HG03571 (cell line): ENCODE data around the gene FIZ1.
"Not testable (repeated sequence)": the region's sequence is repeated elsewhere in the genome, so short reads cannot be mapped to it uniquely, and the experiment has no call there.

Source experiments
- ATAC-seq: cut with Tn5 transposase; IDR thresholded peaks from one replicate; pipeline ENCODE4 v1.9.1; 2021; ENCODE audit not compliant: unreplicated experiment

FIZ1 gene

DNA sequence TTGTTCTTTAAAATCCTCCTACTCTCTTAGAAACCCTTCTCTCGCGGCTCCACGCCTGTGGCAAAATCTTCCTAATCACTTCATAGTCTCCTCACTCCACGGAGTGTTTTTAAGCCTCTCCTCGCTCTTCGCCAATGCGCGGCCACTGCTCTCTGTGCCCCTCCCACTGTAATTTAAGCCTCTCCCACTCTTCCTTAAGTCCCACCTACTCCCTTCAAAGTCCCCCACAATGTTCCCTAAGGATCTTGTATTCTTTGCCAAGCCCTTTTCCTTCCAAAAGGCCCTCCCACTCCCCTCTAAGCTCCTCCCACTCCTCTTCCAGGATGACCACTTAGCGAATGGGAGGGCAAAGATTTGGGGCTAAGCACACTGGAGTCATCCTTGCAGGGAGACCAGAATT lies 1.3 kb downstream of the FIZ1 start:
- no peak for ATAC-seq

DNA sequence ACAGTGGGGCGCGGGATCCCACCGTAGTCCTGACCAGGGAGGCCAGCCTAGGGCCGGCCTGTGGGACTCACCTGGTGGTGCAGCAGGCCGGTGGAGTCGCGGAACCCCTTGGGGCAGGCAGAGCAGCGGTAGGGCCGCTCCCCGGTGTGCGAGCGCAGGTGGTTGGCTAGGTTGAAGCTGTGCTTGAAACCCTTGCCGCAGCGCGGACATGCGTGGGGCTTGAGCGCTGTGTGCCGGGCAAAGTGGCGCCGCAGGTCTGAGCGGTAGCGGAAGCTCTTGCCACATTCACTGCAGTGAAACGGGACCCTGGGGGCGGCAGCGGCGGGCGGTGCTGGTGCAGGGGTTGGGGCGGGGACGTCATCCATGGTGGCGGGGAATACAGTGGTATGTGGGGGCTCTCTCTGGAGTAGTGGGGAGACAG lies 1.8 kb downstream of the FIZ1 start:
- ATAC-seq, result no peak

DNA sequence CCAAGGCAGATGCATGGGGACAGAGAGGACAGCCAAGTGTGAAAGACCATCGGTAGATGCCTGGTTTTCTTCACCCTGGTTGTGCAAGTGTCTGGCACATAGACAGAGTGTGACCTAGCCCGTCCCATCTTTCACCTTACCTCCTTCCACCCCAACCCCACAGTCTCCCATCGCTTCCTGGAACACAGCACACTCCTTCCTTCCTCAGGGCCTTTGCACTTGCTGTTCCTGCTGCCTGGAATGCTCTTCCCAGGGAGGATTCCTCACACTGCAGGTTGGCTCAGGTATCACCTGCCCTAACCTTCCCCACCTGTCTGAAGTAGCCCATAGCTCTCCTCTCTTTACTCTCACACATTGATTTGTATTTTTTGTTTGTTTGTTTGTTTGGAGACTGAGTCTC lies 3.0 kb downstream of the FIZ1 start:
- ATAC-seq, result no peak

DNA sequence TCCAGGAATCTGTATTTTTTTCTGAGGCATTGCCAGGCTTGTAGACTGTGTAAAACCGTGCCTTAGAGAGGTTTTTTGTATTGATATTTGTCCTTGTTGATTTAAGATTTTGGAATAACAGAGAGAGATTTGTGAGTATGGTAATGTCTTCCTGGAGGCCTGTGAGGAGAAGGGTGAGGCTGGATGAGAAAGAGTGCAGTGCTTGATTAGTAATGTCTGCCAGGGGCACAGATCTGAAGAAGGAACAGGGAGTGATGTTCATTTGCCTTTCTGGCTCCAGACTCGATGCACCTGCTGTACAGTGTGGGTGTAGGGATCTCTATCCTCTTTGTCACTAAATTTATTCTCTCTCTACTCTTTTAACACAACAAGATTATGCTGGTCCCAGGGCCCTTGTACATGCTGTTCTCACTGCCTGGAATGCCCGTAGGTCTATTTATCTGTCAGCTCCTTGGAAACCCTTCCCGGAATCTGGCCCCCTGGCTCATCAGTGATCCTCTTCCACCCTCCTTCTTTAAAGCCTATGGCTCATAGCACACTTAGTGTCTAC lies 4.2 kb downstream of the FIZ1 start:
- ATAC-seq, result no peak

DNA sequence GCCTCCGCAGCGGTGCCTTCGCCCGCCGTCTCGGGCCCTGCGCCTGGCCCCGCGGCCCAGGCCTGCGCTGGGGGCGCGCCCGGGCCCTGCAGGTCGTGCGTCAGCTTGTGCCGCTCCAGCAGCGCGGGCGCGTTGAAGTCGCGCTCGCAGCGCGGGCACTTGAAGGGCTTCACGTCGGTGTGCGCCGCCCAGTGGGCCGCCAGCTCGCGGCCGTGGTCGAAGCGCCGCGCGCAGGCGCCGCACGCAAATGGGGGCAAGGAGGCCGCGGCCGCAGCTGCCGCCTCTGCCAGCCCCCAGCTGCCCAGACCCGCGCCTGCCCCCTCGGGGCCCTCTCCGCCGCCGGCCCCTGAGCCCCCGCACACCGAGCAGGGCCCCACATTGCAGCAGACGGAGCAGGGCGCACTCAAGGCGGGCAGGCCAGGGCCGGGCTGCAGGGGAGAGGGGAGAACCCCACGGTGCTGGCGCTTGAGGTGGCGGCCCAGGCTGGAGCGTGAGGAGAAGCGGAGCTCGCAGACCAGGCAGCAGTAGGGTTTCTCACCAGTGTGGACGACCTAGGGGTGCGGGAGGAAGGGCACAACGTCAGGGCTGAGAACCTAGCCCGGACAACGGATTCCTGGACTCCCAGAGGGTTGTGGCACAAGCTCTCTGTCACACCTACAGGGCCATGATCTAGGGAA lies 6.1 kb downstream of the FIZ1 start:
- no peak for ATAC-seq

DNA sequence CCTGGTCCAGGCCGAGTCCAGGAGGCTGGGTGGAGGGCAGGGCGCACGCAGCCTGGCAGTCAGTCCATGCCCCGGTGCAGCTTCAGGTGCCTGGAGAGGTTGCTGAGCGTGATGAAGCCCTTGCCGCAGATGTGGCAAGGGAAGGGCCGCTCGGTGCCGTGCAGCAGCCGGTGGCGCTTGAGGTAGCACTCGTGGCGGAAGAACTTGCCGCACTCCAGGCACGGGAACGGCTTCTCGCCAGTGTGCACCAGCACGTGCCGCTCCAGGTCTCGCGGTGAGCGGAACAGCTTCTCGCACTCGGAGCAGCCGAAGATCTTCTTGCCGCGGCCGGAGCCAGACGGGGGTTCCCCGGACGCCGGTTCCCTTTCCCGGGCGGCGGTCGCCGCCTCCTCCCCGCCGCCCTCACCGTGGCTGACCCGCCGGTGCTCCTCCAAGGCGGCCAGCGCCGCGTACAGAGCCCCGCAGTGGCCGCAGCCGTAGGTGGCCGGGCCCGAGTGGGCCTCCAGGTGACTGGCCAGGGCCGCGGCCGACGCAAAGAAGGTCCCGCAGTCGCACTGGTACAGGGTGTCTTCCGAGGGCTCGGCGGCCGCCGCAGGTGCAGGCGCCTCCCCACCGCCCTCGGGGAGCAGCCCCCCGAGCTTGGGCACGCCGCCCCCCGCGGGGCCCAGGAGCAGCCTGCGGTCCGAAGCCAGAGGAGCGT lies 6.8 kb downstream of the FIZ1 start:
- no peak for ATAC-seq

DNA sequence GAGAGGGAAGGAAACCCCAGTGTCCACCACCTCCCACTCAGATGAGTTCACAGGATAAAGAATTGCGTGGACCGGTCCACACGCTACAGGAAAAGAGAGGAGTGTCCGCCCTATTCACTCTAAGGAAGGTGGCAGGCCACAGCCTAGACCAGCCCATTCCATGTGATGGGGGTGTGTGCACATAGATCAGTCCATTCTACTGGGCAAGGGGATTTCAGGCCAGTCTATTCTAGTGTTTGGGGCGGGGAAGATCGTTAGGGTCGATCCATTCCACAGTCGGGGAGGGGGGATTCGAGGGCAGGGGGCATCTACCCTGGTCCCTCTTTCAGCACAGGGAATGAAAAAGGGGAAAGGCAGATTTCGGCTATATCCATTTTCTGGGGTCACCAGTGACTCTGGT lies 7.8 kb downstream of the FIZ1 start:
- ATAC-seq, result no peak

DNA sequence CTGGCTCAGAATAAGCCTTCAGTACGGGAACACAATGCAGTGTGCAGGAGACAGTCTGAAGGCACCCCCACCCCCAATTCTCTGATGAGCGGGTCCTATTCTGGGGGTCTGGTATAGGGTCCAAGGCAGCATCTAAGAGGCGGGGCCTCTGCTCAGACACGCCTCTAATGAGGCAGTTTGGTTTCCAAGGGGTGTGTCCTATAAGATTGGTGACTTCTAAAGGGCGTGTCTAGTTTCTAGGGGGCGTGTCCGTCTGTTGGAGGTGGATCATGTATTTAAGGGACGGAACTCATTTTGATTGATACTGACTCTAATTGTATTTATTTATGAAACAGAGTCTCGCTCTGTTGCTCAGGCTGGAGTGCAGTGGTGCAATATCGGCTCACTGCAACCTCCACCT lies 8.7 kb downstream of the FIZ1 start:
- ATAC-seq, result no peak

DNA sequence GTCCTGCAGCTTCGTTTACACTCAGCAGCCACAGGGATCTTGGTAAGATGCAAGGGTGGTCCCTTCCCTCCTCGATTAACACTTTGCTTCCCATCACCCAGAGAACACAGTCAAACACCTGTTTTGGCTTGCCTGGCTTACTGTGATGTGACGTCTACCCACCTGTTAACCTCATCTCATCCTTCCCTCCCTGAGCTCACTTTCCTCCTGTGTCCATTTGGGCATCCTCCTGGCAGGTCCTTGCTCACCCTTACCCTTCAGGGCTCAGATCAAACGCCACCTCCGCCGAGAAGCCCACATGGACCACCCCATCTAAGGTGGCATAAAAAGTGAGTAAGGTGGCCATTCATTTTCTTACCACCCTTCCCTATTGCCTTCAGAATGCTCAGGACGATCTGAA lies 9.2 kb downstream of the FIZ1 start:
- ATAC-seq, result no peak

DNA sequence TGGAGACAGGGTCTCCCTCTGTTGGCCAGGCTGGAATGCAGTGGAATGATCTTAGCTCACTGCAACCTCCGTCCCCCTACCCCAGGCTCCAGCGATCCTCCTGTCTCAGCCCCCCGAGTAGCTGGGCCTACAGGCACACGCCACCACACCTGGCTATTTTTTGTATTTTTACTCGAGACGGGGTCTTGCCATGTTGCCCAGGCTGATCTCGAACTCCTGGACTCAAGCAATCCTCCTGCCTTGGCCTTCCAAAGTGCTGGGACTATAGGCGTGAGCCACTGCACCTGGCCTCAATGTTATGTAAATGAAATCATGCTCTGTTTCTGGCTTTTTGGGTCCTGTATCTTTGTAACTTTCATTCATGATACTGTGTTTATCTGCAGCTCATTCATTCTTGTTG lies 10.6 kb downstream of the FIZ1 start:
- ATAC-seq, result no peak

DNA sequence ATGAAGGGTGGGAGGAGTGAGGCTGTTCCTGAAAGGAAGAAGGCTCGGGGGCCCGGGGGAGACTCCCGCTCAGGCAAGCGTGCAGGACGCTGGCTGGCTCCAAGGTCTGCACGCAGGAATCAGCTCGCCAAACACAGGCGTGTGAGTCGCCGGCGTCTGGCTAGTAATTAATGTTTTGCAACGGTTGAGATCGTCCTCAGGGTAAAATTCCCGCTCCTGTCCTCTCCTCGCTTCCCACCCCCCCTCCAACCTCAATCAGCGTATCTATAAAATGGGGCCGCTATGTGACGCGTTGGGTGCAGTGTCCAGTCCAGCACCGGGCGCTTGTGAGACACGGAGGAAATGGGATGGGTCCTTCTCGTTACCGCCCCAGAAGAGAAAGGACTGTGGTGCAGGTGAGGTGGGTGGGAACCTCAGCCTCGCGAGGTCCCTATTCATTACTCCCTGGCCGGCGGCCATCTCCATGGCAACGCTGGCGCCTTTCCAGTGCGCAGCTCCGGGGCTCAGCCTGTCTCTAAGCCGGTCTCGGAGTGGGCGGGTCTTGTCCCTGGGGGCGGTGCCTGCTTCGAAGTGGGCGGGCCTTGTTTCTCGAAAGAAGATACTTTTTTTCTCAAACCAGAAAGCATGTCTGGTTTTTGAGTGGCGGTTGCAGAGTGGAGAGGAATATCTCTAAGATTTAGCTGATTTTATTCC lies 12.2 kb downstream of the FIZ1 start:
- ATAC-seq, result peak; percentile 64

DNA sequence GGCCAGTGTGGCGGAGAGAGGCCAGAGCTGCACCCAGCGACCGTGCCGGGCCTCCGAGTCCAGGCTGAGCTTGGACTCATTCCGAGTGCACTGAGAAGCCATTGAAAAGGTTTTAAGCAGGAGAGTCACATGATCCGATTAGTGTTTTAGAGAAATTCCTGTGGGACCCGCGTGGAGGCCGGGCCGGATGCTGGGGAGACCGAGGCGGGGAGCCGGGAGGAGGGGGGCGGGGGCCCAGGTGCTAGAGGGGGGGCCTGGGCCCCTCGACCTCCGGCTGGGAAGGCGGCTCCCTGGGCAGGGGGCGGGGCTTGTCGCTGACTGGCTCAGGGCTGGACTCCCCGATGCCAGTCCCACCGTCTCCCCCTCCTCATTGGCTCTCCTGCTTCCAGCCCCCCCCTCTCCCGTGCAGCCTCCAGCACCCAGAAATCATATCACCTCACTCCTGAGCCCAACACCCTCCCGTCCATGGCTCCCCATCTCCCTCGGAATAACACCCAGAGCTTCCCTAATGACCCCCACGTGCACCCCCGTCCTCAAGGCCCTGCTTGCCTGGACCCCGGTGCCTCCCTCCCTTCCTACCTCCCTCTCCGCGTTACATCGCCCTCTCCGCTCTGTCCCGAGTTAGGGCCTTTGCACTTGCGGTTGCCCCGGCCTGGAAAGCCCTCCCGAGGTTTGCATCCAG lies 13.5 kb downstream of the FIZ1 start:
- ATAC-seq, result no peak

DNA sequence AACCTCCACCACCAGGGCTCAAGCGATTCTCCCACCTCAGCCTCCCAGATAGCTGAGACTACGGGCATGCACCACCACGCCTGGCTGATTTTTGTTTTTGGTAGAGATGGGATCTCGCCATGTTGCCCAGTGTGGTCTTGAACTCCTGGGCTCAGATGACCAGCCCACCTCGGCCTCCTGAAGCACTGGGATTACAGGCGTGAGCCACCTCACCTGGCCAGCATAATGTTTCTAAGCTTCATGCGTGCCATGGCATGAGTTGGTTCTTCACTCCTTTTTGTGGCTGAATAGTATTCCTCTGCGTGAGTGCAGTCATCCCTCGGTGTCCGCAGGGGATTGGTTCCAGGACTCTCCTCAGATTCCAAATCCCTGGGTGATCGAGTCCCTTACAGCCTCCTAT lies 14.4 kb downstream of the FIZ1 start:
- no peak for ATAC-seq

DNA sequence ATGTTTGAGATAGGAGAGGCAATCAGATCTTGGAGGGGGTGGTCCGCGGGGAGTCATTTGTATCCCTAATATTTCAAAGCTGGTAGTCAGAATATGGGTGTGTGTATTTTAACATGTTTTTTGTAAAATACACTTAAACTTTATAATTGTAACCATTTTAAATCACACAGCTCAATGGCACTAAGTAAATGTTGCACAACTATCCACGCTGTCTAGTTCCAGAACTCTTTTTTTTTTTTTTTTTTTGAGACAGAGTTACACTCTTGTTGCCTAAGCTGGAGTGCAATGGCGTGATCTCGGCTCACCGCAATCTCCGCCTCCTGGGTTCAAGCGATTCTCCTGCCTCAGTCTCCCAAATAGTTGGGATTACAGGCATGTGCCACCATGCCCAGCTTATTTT lies 15.4 kb downstream of the FIZ1 start:
- not testable (repeated sequence) for ATAC-seq

DNA sequence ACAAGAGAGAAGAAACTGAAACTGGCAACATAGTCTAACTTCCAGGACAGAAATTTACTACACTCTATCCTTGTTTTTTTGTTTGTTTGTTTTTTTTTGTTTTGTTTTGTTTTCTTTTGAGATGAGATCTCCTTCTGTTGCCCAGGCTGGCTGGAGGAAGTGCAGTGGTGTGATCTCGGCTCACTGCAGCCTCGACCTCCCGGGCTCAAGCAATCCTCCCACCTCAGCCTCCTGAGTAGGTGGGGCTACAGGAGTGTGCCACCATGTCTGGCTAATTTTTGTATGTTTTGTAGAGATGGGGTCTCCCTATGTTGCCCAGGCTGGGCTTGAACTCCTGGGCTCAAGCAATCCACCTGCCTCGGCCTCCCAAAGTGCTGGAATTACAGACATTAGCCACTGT lies 17.0 kb downstream of the FIZ1 start:
- ATAC-seq, result not testable (repeated sequence)

DNA sequence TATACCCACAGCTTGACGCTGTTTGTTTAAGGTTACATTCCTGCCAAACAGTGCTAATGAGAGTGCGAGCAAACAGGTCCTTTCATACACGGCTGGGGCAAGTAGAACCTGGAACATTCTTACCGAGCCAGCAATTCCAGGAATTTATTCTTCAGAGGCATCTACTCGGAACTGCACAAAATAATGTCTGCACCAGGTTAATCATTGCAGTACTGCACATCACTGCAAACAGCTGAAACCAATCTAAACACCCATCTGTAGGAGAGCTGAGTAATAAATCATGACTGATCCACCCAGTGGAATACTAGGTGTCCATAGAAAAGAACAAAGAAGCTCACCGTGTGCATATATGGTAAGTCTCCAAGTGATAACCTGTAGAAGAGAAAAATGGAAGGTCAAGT lies 17.5 kb downstream of the FIZ1 start:
- ATAC-seq, result no peak

DNA sequence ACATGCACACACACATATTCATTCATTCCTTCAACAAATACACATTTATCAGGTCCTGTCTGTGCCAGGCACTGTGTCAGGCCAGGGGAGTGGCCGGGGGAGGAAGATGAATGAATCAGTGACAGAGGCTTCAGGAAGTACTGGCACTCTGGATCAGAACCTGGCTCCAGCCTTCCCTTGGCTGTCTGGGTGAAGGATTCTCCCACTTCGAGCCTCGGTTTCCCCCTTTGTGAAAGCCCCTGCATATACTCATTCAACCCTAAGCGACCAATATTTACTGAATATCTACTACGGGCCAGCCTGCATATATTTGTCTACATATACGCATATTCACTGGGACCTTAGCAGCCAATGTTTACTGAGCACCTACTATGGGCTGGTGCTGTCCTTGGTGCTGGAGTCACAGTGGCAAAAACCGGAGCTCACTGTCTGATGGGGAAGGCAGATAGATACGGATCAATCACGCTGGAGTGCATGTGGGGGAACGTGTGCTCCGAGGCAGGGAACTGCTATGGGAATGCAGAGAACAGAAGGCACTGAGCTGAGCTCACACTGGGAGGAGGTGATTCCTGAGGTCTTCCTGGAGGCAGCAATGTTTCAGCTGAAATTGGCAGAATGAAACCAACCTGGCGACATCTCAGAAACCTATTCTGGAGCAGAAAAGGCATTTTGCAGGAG lies 18.0 kb downstream of the FIZ1 start:
- ATAC-seq, result no peak

DNA sequence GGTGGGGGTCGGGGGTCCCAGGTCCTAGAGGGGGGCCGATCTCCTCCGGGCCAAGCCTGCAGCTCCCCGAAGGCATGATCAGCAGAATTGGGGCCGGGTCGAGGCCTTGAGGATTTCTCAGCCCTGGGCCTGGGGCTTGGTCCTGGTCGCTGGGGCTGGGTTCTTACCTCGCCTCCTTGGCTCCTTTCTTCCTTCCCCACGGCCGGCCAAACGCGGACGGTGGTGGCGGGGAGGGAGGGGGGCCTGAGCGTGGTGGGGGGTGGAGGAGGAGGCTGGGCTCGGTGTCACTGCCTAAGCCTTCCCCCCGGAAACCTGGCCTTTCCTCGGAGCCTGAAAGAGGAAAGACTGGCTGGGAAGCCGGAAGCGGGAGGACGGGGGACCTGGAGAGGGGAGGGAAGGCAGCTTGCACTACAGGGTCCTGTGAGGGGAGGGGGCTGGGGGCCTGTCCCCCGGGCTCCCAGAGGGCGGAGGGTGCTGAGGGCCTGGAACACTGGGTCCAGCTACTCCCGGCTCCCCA lies 18.6 kb downstream of the FIZ1 start, which contains the start of gene ZNF579:
Gene ZNF579 (minus strand): TSS at position 221 of the 517 bp plus-strand sequence. CDS start 1,209 bp downstream, outside the sequence.
- no peak for ATAC-seq

DNA sequence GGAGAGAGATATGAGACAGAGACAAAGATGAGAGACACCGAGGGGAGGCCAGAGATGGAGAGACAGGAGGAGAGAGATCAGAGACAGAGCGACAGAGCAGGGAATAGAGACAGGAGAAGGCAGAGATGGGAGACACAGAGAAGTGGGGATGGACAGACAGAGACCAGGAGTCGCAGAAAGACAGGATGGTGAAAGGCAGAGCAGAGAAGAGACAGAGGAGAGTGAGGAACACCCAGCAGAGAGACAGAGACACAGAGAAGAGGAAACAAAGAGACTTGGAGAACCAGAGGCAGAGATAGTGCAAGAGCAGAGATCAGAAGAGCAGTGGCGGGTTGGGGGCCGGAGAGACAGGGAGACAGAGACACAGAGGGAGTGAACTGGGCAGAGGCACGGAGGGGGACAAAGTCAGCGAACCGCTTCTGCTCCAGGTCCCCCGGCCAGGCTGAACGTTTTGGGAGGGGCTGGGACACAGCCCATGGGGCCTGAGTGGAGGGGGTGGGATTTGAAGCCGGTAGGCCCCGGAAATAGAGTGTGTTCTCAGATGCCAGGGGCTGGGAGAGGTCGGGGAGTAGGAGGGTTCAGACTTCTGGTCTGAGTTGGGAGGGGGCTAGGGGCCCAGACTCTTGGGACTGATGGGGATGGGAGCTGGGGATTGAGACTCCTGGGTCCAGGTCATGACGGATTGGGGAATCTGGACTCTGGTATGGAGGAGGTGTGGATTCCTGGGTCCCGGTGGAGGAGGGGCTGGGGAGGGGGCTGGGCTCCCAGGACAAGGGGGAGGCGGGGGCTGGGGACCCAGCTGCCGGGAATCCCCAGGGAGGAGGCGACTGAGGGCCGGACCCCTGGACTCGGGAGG lies 19.3 kb downstream of the FIZ1 start:
- ATAC-seq, result no peak
